Stimulated activated CD4-positive, alpha-beta T cell treated with anti-CD3 and anti-CD28 coated beads, Interleukin-15, amount 100 ng/mL, for 24 hours (primary cell): ENCODE data around the gene ZNF354C.

Source experiments
- DNase-seq: peaks from one replicate; pipeline ENCODE4 v3.0.0-alpha.2; 2020

The ZNF354C gene

GRCh38 chr5:179114756-179115155, 54.6 kb downstream of the ZNF354C start:
- no peak for DNase-seq

DNA sequence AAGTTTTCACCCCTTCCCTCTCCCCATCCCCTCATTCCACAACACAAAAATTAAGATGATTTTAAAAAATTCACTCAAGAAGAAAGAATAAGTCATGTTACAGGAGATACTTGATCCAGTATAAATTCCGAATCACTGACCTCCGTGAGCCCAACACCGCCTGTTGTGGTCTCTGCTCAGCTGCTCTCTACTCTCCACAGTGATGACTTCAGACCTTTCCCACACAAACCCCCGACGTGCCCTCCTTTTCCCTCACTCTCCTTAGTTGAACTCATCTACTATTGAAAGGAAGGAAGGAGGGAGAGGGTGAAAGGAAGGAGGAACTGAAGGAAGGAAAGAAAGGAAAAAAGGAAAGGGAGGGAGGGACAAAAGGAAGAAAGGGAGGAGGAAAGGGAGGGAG, 55.1 kb downstream of the ZNF354C start:
- no peak for DNase-seq

- DNase-seq: no peak
These were observed 55.8 kb downstream of the ZNF354C start for GRCh38 chr5:179115845-179116524.

DNA sequence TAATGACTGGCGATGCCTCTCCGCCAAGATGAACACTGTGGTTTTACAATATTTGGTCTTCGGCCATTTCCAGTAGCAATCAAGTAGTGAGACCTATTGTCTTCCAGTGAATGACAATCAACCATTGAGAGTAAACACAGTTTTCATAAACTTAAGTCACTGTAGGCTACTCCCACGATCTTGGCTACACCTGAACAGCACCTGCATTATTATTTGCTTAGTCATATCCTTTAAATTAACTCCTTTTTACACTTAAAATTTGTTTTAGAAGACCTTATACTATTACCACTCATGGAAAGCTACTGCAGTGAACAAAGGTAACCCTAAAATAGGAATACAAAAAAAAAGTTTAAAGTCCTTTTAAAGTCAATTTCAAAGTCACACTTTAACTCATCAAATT, 58.2 kb downstream of the ZNF354C start:
- DNase-seq: no peak

GRCh38 chr5:179118756-179119414, 58.7 kb downstream of the ZNF354C start:
- no peak for DNase-seq

DNA sequence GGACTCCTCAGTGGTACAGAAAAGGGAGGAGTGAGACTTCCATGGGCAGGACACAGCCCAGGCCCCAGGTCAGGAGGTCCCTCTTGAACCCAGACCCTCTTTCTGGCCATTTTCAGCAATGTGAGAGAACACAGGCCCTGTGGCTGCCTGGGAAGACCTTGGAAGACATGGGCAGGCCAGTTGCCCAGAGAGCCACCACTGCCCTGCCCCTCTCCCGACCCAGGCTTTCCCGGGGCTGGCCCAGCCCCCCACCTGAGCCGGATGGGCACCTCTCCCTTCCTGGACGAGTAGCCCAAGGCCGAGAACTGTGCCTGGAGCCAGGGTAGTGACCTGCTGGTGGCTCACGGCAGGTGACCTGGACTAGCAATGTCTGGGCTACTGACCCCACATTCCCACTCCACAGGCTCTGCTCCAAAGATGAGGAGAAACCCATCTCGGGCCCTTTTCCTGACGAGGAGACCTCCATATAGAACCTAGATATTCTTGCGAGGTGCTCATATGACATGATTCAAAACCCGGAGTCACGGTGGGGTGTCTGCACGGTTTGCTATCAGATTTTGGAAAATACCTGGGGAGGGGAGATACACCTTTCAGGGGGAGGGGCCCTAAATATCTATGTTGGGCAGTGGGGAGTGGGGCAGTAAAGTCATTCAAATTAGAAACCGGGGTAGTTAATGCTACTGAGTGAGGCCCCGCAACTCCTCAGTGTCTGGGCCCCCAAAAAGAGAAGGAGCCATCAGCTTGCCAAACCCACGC, 59.4 kb downstream of the ZNF354C start:
- DNase-seq: no peak

- no peak for DNase-seq
These were observed 60.3 kb downstream of the ZNF354C start for GRCh38 chr5:179120421-179120861.

- no peak for DNase-seq
These were observed 60.9 kb downstream of the ZNF354C start for GRCh38 chr5:179120951-179121666.

DNA sequence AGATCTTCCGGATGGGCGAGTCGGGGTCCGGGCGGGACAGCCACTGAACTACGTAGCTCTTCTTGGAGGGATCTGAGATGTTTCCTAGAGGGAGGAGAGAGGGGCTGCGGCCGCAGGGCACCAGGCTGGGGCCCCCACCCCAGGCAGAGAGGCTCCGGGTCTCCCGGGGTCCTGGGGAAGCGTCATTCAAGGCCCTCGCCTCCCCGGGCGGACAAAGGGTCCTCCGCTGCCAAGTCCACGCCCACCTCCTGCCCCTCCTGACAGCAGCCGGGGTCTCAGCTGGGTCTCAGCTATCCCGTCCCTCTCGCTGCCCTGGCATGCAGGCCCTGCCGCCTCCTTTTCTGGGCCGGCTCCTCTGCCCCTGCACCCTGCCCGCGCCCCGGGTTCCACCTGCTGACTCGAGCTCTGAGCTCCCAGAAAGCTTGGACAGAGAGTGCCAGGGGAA, 61.5 kb downstream of the ZNF354C start:
- no peak for DNase-seq

GRCh38 chr5:179122411-179123108, 62.4 kb downstream of the ZNF354C start:
- DNase-seq: no peak

- no peak for DNase-seq
These were observed 62.9 kb downstream of the ZNF354C start for GRCh38 chr5:179123109-179123426.

GRCh38 chr5:179123491-179124272, 63.5 kb downstream of the ZNF354C start:
- no peak for DNase-seq

GRCh38 chr5:179124273-179124852, 64.2 kb downstream of the ZNF354C start:
- no peak for DNase-seq

DNA sequence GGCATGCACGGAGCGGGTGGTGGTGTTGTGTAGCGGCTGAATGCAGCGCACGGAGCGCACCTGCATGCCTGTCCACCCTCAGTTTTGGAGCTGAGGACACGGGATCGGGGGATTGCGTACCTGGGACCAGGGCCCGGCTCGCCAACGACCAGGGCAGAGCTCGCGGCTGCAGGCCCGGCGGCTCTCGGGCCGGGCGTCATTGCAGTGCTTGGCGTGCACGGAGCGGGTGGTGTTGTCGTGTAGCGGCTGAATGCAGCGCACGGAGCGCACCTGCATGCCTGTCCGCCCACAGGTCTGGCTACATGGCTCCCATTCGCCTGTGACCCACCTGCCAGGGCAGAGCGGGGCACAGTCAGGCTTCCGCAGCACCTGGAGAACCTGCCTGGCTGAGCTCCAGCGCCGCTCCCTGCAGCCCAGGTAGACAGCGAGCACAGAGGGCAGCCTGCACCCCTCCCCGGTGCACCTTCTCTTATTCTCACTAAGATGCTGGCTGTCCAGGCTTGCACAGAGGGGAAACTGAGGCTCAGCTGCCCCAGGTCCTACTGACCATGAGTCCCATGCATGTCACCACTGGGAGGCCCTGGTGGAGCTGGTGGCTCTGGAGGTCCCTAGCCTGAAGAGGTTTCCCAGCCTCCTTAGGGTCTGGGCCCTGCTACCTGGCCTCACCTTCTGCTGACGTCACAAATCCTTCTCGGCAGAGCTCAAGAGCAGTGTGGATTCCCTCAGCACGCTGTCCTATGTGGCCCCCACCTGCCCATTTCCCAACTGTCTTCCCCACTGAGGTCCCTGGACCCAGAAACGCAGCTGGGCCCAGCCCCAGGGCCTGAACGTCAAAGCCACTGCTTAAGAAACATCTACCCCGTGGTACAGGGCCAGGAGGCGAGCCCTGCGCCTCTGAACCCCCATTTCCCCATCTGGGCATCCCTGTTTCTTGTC, 64.9 kb downstream of the ZNF354C start:
- no peak for DNase-seq

- no peak for DNase-seq
These were observed 65.8 kb downstream of the ZNF354C start for GRCh38 chr5:179125789-179126505.

DNA sequence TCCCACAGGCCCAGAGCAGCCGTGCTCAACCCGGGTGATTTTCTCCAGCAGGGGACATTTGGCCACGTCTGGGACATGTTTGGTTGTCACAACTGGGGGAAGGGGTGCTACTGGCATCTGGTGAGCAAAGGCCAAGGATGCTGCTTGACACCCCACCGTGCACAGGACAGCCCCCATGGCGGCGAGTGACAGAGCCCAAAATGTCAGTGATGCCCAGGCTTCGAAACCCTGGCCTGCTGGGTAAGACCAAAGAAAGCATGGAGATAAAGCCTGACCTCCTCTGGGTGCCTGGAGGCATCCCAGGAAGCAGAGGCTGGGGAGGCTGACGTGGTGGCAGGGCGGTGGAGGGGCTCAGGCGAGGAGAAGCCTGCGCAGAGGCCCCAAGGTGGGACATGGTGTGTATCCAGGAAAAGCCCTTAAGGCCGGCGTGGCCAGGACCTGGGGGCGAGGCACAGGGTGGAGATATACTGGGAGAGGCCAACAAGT, 66.4 kb downstream of the ZNF354C start:
- DNase-seq: no peak

DNA sequence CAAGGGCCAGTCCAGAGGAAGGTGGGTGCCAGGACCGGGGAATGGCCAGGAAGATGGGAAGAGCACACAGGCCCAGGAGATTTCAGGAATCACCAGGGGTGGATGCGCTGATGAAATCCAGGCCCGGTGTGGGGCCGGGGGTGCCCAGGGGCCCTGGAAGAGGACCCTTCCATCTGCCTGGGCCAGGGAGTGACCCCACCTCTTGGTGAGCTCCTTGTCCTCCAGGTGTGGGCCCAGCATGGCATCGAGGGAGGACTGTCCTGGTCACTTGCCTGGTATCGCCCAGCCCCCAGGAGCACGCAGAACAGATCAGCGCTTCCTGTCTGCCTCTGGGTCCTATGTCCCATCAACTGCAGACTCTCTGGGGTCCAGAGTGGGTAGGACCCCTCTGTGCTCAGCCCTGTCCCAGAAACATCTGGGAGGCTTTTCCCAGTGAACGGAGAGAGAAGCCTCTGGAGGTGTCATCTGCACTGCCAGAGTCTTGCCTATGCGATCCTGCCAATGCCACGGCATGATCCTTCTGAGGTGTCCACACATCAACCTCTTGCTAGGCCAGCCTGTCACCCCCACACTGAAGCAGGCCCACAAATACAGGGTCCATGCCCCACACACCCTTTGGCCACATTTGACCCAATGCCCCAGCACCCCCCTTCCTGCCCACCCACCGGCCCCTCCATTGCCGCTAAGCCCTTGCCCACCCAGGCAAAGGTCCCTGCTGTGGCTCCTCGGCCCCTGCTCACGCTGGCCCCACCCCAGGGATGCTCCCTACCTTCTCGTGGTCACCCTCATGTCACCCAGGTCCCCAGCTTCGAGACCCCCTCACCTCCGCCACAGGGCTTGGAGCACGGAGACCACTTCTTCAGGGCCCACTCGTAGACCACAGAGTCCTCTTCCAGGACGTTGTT, 67.2 kb downstream of the ZNF354C start:
- DNase-seq: no peak

DNA sequence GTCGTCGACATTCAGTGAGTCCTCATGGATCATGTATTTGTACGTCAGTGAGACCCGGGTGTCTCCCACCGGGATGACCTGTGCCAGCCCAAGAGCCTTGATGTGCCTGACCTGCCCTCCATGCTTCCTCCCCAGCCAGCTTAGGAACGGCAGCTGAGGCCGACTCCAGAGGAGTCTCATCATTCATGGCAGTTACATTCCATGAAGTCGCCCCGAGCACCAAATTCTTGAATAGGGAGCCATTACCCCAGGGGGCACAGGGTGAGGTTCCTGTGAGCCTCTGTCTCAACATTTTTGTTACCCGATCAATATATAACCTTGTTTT, 67.8 kb downstream of the ZNF354C start:
- DNase-seq: no peak

- DNase-seq: no peak
These were observed 68.8 kb downstream of the ZNF354C start for GRCh38 chr5:179128976-179129375.
